NT2/D1 (cell line): ENCODE results near the gene FLAD1.

Source experiments
- YY1 ChIP-seq: IDR thresholded peaks from 2 replicates; pipeline ENCODE4 v1.6.1; 2011; ENCODE audit not compliant: insufficient read length, insufficient read depth
- ZNF274 ChIP-seq: IDR thresholded peaks from 2 replicates; pipeline ENCODE4 v1.6.1; 2011; ENCODE audit warnings: mild to moderate bottlenecking, low read depth, low read length

- TF ChIP-seq YY1 (no peak), ZNF274 (no peak)
Measured at GRCh38 chr1:154999571-155000410, 16.6 kb downstream of the FLAD1 start.
